ENCODE data around the gene UBXN6.

DNA sequence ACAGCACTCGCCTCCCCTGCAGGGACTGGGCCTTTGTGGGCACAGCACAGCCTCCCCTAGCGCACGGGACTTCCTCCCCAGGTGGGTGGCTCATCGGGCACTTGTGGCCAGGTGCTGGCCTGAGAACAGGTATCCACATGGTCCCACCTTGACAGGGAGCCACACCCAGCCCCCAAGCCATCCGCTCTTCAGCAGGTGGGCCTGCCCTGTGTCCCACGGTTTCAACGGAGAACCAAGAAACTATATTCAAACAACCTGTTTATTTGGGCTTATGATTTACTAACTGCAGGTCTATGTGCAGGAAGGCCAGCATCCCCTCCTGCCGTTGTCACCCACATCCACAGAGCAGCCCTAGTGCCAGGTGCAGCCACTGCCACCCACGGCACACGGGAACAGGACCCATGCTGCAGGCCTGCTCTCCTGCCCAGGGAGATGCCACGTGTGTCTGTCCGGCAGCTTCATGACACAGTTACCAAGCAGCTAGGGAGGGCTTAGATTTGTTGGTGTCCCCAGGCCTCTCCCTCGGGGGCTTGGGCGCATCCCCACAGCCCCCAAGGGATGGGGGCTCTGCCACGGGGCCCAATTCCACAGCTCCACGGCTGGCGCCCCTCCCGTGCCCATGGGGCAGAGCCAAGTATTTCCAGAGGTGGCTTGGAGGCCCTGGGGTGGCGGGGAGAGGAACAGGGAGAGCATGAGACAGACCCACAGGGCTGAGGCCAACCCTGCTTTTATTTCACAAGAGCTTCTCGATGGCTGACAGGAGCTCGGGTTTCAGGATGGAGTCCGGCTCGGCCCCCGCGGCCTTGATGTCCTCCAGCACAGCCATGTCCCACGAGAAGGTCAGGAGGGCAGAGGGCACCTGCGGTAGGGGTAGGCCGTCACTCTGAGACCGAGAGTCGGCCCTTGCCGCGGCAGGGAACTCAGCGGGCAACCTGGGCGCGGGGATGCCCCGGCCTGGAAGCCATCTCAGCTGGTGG, 12.5 kb downstream of the UBXN6 start:
- TF ChIP-seq POLR2A (IDR thresholded peaks at IDR 0.05; ENCODE audit: low read length): no peak
- TF ChIP-seq, protein P1, sequence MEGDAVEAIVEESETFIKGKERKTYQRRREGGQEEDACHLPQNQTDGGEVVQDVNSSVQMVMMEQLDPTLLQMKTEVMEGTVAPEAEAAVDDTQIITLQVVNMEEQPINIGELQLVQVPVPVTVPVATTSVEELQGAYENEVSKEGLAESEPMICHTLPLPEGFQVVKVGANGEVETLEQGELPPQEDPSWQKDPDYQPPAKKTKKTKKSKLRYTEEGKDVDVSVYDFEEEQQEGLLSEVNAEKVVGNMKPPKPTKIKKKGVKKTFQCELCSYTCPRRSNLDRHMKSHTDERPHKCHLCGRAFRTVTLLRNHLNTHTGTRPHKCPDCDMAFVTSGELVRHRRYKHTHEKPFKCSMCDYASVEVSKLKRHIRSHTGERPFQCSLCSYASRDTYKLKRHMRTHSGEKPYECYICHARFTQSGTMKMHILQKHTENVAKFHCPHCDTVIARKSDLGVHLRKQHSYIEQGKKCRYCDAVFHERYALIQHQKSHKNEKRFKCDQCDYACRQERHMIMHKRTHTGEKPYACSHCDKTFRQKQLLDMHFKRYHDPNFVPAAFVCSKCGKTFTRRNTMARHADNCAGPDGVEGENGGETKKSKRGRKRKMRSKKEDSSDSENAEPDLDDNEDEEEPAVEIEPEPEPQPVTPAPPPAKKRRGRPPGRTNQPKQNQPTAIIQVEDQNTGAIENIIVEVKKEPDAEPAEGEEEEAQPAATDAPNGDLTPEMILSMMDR (IDR thresholded peaks at IDR 0.05): no peak
- TF ChIP-seq, protein P2, sequence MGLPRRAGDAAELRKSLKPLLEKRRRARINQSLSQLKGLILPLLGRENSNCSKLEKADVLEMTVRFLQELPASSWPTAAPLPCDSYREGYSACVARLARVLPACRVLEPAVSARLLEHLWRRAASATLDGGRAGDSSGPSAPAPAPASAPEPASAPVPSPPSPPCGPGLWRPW (IDR thresholded peaks at IDR 0.05): no peak
- TF ChIP-seq RCOR1 (IDR thresholded peaks at IDR 0.05; ENCODE audit: low read depth, low read length): no peak
- no peak for TF ChIP-seq MAZ (IDR thresholded peaks at IDR 0.05; ENCODE audit: borderline replicate concordance, low read depth, low read length)
